ENCODE results near the gene SLC9C1.
A peak's percentile ranks its signal among the peaks of the same experiment; 100 is the strongest.

The SLC9C1 gene

DNA sequence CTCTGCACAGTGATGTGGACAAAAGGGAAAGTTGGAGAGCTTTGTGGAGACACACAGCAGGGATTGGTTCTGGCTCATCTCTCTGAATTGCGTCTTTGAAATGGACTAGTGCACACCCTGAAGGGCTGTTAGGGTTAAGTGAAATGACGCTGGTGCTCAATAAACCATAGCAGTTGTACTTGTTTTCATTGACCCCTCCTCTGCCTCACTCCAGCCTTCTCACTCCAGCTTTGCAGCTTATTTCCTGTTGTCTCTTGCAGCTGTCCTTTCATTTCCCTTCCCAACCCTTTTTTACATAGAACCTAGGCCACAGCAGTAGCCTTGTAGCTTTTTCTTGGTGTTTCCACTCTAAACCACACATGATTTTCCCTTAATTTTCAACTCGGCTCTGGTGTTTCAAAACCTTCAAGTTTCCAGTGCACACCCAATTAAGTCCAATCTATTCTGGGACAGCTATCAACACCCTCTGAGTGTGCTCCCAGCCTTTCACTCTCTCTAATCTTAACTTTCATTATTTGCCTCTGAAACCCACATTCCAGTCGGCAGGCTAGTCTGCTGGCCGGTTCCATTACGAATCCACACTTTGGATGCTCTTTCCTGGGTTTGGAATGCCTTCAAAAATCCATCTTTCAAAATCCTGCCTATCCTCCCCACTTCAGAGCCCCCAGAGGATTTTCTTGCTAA is 201.4 kb downstream of the SLC9C1 start:
- FAIRE-seq, result peak; percentile 77
- TF ChIP-seq TAF1 (IDR thresholded peaks at IDR 0.05; ENCODE audit: borderline replicate concordance, low read depth, low read length) (no peak), POLR2A (IDR thresholded peaks at IDR 0.05; ENCODE audit: low read depth, low read length) (no peak), POLR2AphosphoS5 (IDR thresholded peaks at IDR 0.05; ENCODE audit: low read depth, low read length) (no peak)
- no peak for DNase-seq (ENCODE audit: insufficient read length)

GRCh38 chr3:112090887-112091586 is 203.0 kb downstream of the SLC9C1 start:
- FAIRE-seq (peak; percentile 44), DNase-seq (ENCODE audit: insufficient read length) (no peak)
- TF ChIP-seq POLR2A (IDR thresholded peaks at IDR 0.05; ENCODE audit: low read depth, low read length) (no peak), TAF1 (IDR thresholded peaks at IDR 0.05; ENCODE audit: borderline replicate concordance, low read depth, low read length) (no peak), POLR2AphosphoS5 (IDR thresholded peaks at IDR 0.05; ENCODE audit: low read depth, low read length) (no peak)

Measured in GM12892 (cell line).